Activated naive CD8-positive, alpha-beta T cell treated with anti-CD3 and anti-CD28 coated beads for 36 hours (primary cell): ENCODE data around the gene TPCN1. TPM values are rescaled to one million over a fixed set of nuclear protein-coding genes. Genes with fewer than 3 reads are reported as not detected.

ENCODE experiments used
- DNase-seq: peaks from one replicate; pipeline ENCODE4 v3.0.0; 2021
- H3K27ac Mint-ChIP-seq: one replicate; pipeline ENCODE4 v1.8.0; 2022; ENCODE audit warnings: mild to moderate bottlenecking, moderate library complexity, mixed read lengths
- H3K27me3 Mint-ChIP-seq: one replicate; pipeline ENCODE4 v1.8.0; 2022; ENCODE audit warnings: mild to moderate bottlenecking, mixed read lengths
- H3K36me3 Mint-ChIP-seq: one replicate; pipeline ENCODE4 v1.8.0; 2021; ENCODE audit warnings: mild to moderate bottlenecking, mixed read lengths
- H3K4me1 Mint-ChIP-seq: one replicate; pipeline ENCODE4 v1.8.0; 2021; ENCODE audit warnings: mixed read lengths
- H3K4me3 Mint-ChIP-seq: one replicate; pipeline ENCODE4 v1.8.0; 2022; ENCODE audit warnings: mild to moderate bottlenecking, moderate library complexity, mixed read lengths
- H3K9me3 Mint-ChIP-seq: one replicate; pipeline ENCODE4 v1.8.0; 2022; ENCODE audit warnings: mixed read lengths
- total RNA-seq, 2 experiments: library from RNA; stranded (reverse); gene quantifications; one replicate each; pipeline ENCODE4 v1.2.3, GENCODE V29; 2021

Gene TPCN1
- total RNA-seq, 2 experiments from 2014 or later: 20.5 to 25.0 TPM

GRCh38 chr12:113325916-113326315, 104.7 kb downstream of the TPCN1 start:
- DNase-seq: no peak
- Mint-ChIP-seq H3K4me3 (no peak overlapping the region), H3K9me3 (peaks cover 3% of the 10 kb centered on the region), H3K27me3 (no peaks in the 10 kb centered on the region), H3K4me1 (peaks cover 17% of the 10 kb centered on the region), H3K36me3 (peaks cover 32% of the 10 kb centered on the region), H3K27ac (no peak overlapping the region)

- H3K36me3 Mint-ChIP-seq: peaks cover 32% of the 10 kb centered on the region
- H3K4me3 Mint-ChIP-seq: no peak overlapping the region
- DNase-seq: no peak
- no peaks in the 10 kb centered on the region for H3K27me3 Mint-ChIP-seq
- peaks cover 17% of the 10 kb centered on the region for H3K4me1 Mint-ChIP-seq
- H3K27ac Mint-ChIP-seq: no peak overlapping the region
- H3K9me3 Mint-ChIP-seq: peaks cover 3% of the 10 kb centered on the region
Measured at GRCh38 chr12:113326775-113327395, 105.6 kb downstream of the TPCN1 start.

- H3K36me3 Mint-ChIP-seq: peaks cover 24% of the 10 kb centered on the region
- H3K4me3 Mint-ChIP-seq: no peak overlapping the region
- DNase-seq: no peak
- H3K27me3 Mint-ChIP-seq: no peaks in the 10 kb centered on the region
- no peaks in the 10 kb centered on the region for H3K9me3 Mint-ChIP-seq
- H3K4me1 Mint-ChIP-seq: peaks cover 29% of the 10 kb centered on the region
- H3K27ac Mint-ChIP-seq: no peak overlapping the region
Measured at GRCh38 chr12:113328368-113328889, 107.2 kb downstream of the TPCN1 start.

GRCh38 chr12:113329022-113329790, 107.9 kb downstream of the TPCN1 start:
- H3K9me3 Mint-ChIP-seq: no peaks in the 10 kb centered on the region
- H3K27ac Mint-ChIP-seq: peak overlapping the region; percentile 9
- no peak overlapping the region for H3K4me3 Mint-ChIP-seq
- H3K4me1 Mint-ChIP-seq: peaks cover 32% of the 10 kb centered on the region
- H3K27me3 Mint-ChIP-seq: no peaks in the 10 kb centered on the region
- peaks cover 23% of the 10 kb centered on the region for H3K36me3 Mint-ChIP-seq
- no peak for DNase-seq

GRCh38 chr12:113329791-113330417, 108.6 kb downstream of the TPCN1 start:
- no peaks in the 10 kb centered on the region for H3K9me3 Mint-ChIP-seq
- no peaks in the 10 kb centered on the region for H3K27me3 Mint-ChIP-seq
- H3K36me3 Mint-ChIP-seq: peaks cover 21% of the 10 kb centered on the region
- no peak for DNase-seq
- H3K4me1 Mint-ChIP-seq: peaks cover 31% of the 10 kb centered on the region
- H3K4me3 Mint-ChIP-seq: no peak overlapping the region
- H3K27ac Mint-ChIP-seq: peak overlapping the region; percentile 9

GRCh38 chr12:113330505-113330904, 109.2 kb downstream of the TPCN1 start:
- Mint-ChIP-seq H3K27ac (no peak overlapping the region), H3K4me1 (peaks cover 32% of the 10 kb centered on the region), H3K36me3 (peaks cover 19% of the 10 kb centered on the region), H3K27me3 (no peaks in the 10 kb centered on the region), H3K9me3 (no peaks in the 10 kb centered on the region), H3K4me3 (no peak overlapping the region)
- DNase-seq: no peak

GRCh38 chr12:113332688-113333417, 111.6 kb downstream of the TPCN1 start:
- DNase-seq: no peak
- peak overlapping the region; percentile 93 for H3K4me3 Mint-ChIP-seq
- H3K27me3 Mint-ChIP-seq: no peaks in the 10 kb centered on the region
- H3K27ac Mint-ChIP-seq: no peak overlapping the region
- no peaks in the 10 kb centered on the region for H3K9me3 Mint-ChIP-seq
- peaks cover 35% of the 10 kb centered on the region for H3K4me1 Mint-ChIP-seq
- H3K36me3 Mint-ChIP-seq: peaks cover 14% of the 10 kb centered on the region

GRCh38 chr12:113333418-113333750, 112.1 kb downstream of the TPCN1 start:
- H3K27ac Mint-ChIP-seq: no peak overlapping the region
- H3K4me1 Mint-ChIP-seq: peaks cover 31% of the 10 kb centered on the region
- peaks cover 14% of the 10 kb centered on the region for H3K36me3 Mint-ChIP-seq
- H3K9me3 Mint-ChIP-seq: no peaks in the 10 kb centered on the region
- no peaks in the 10 kb centered on the region for H3K27me3 Mint-ChIP-seq
- H3K4me3 Mint-ChIP-seq: peak overlapping the region; percentile 93
- DNase-seq: no peak

GRCh38 chr12:113333877-113334785, 112.9 kb downstream of the TPCN1 start:
- Mint-ChIP-seq H3K4me1 (peaks cover 30% of the 10 kb centered on the region), H3K36me3 (peaks cover 14% of the 10 kb centered on the region), H3K27me3 (no peaks in the 10 kb centered on the region), H3K27ac (peak overlapping the region; percentile 57), H3K9me3 (no peaks in the 10 kb centered on the region), H3K4me3 (peak overlapping the region; percentile 93)
- DNase-seq: no peak

GRCh38 chr12:113334786-113335539, 113.7 kb downstream of the TPCN1 start, which contains the start of gene SLC8B1:
Gene SLC8B1, minus strand, starts transcription at chr12:113335109. Its CDS starts 2,231 bp downstream, at chr12:113332878.
- Mint-ChIP-seq H3K4me3 (peak within 1 kb of the TSS; percentile 93), H3K9me3 (no peaks in the 10 kb centered on the region), H3K36me3 (peaks cover 14% of the 10 kb centered on the region), H3K27me3 (no peaks in the 10 kb centered on the region), H3K27ac (peak within 1 kb of the TSS; percentile 57), H3K4me1 (peaks cover 28% of the 10 kb centered on the region)
- peak; percentile 87 for DNase-seq

GRCh38 chr12:113339540-113339939, 118.3 kb downstream of the TPCN1 start:
- H3K36me3 Mint-ChIP-seq: no peaks in the 10 kb centered on the region
- no peaks in the 10 kb centered on the region for H3K9me3 Mint-ChIP-seq
- H3K27me3 Mint-ChIP-seq: no peaks in the 10 kb centered on the region
- no peak for DNase-seq
- no peak overlapping the region for H3K4me3 Mint-ChIP-seq
- peaks cover 5% of the 10 kb centered on the region for H3K4me1 Mint-ChIP-seq
- no peak overlapping the region for H3K27ac Mint-ChIP-seq

GRCh38 chr12:113340061-113340460, 118.8 kb downstream of the TPCN1 start:
- Mint-ChIP-seq H3K36me3 (no peaks in the 10 kb centered on the region), H3K4me3 (no peak overlapping the region), H3K9me3 (no peaks in the 10 kb centered on the region), H3K27ac (no peak overlapping the region), H3K4me1 (peaks cover 5% of the 10 kb centered on the region), H3K27me3 (no peaks in the 10 kb centered on the region)
- no peak for DNase-seq

- no peaks in the 10 kb centered on the region for H3K4me1 Mint-ChIP-seq
- no peaks in the 10 kb centered on the region for H3K27me3 Mint-ChIP-seq
- H3K4me3 Mint-ChIP-seq: no peak overlapping the region
- no peaks in the 10 kb centered on the region for H3K9me3 Mint-ChIP-seq
- H3K27ac Mint-ChIP-seq: no peak overlapping the region
- no peak for DNase-seq
- H3K36me3 Mint-ChIP-seq: no peaks in the 10 kb centered on the region
Measured at GRCh38 chr12:113341535-113341934, 120.3 kb downstream of the TPCN1 start.
